Skeletal muscle satellite cell (primary cell): ENCODE data around the gene ADGRE3.

Experiments used
- H3K27me3 ChIP-seq: 2 replicates; pipeline ENCODE4 v1.7.0; 2013; ENCODE audit warnings: low read length; ENCODE audit not compliant: control insufficient read depth, insufficient read depth
- H3K36me3 ChIP-seq: 2 replicates; pipeline ENCODE4 v1.7.0; 2013; ENCODE audit warnings: mild to moderate bottlenecking, control low read depth, low read length; ENCODE audit not compliant: insufficient read depth
- H3K4me1 ChIP-seq: 2 replicates; pipeline ENCODE4 v1.7.0; 2013; ENCODE audit warnings: low read length; ENCODE audit not compliant: control insufficient read depth, insufficient read depth
- H3K4me2 ChIP-seq: 2 replicates; pipeline ENCODE4 v1.7.0; 2013; ENCODE audit warnings: mild to moderate bottlenecking, low read length
- H3K4me3 ChIP-seq: 2 replicates; pipeline ENCODE4 v1.7.0; 2013; ENCODE audit warnings: low read length
- H3K9ac ChIP-seq: 2 replicates; pipeline ENCODE4 v1.7.0; 2013; ENCODE audit warnings: mild to moderate bottlenecking, low read depth, low read length, moderate library complexity
- H3K9me3 ChIP-seq: replicated peaks from 2 replicates; pipeline ENCODE4 v1.7.0; 2013; ENCODE audit warnings: mild to moderate bottlenecking, control low read depth, low read length

Gene ADGRE3

DNA sequence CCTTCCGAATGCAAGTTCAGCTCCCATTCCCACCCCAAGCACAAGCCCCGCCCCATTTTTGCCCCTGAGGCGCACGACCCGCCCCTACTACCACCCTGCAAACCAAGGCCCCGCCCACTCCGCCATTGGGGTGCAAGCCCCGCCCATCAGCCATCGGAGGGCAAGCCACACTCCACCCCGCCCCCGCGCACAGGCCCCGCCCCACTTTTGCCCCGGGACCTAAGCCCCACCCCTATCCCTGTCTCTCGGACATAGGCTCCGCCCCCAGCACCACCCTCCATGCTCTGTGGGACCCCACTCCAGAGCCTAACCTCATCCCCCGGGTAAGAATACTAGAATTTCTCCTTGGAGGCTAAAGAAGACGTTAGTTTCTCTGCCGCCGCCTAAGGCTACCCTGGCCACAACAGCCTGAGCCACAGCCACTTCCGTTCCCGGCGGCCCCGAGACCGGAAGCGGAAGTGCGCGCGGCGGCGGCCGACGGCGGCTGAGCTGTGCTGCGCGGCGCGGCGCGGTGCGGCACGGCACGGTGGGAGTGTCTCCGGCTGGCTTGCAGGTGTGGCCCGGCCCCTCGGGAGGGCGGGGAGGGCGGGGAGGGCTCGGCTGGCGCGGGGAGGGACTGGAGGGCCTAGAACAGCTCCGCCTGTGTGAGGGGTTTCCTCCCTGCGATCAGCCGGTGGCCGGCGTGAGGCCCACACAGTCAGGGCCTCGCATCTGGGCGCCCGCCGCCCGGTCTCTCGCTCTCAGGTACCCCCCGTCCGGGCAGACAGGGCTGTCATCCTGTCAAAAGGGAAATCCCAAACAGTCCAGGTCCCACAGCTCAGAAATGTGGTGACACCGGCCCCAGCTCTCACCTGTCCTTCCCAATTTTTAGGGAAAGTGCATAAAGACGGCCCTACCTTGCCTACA lies 15.2 kb upstream of the ADGRE3 start, which contains the start of gene ZNF333:
Gene ZNF333 (plus strand): TSS at position 451 of the 906 bp plus-strand sequence. CDS start 3,444 bp downstream, outside the sequence.
- H3K4me2 ChIP-seq: peak within 1 kb of the TSS; percentile 98
- H3K4me1 ChIP-seq: no peaks in the 10 kb centered on the region
- no peaks in the 10 kb centered on the region for H3K9me3 ChIP-seq
- peaks cover 3% of the 10 kb centered on the region for H3K27me3 ChIP-seq
- H3K36me3 ChIP-seq: peaks cover 8% of the 10 kb centered on the region
- H3K9ac ChIP-seq: peak within 1 kb of the TSS; percentile 95
- H3K4me3 ChIP-seq: peak within 1 kb of the TSS; percentile 89

- Histone ChIP-seq H3K4me2 (no peak overlapping the region), H3K9ac (no peak overlapping the region), H3K36me3 (no peaks in the 10 kb centered on the region), H3K27me3 (peaks cover 3% of the 10 kb centered on the region), H3K4me3 (no peak overlapping the region), H3K9me3 (no peaks in the 10 kb centered on the region), H3K4me1 (no peaks in the 10 kb centered on the region)
Measured at GRCh38 chr19:14686411-14686810, 11.8 kb upstream of the ADGRE3 start.

DNA sequence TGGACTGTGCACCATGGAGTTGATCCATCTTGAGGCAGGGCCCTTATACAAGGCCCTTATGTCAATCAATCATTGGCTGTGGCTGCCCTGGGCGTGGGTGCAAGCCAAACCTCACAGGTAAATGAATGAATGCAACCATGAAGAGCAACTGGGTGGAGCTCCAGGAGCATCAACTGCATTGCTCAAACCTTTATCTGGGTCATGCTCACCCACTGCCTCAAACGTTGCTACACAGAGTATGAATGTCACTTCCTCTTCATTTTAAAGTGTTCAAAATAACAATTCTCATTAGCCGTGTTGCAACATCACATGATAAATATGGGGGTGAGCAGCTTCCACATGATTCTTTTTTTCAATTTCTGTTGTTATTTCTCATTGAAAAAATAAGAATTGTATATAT lies 8.8 kb upstream of the ADGRE3 start:
- Histone ChIP-seq H3K4me3 (no peak overlapping the region), H3K27me3 (peaks cover 3% of the 10 kb centered on the region), H3K4me2 (no peak overlapping the region), H3K36me3 (no peaks in the 10 kb centered on the region), H3K4me1 (no peaks in the 10 kb centered on the region), H3K9me3 (no peaks in the 10 kb centered on the region), H3K9ac (no peak overlapping the region)

GRCh38 chr19:14682084-14682483 lies 7.4 kb upstream of the ADGRE3 start:
- H3K9me3 ChIP-seq: no peaks in the 10 kb centered on the region
- H3K9ac ChIP-seq: no peak overlapping the region
- H3K4me1 ChIP-seq: no peaks in the 10 kb centered on the region
- H3K4me2 ChIP-seq: no peak overlapping the region
- no peak overlapping the region for H3K4me3 ChIP-seq
- H3K27me3 ChIP-seq: peaks cover 3% of the 10 kb centered on the region
- no peaks in the 10 kb centered on the region for H3K36me3 ChIP-seq

- no peaks in the 10 kb centered on the region for H3K4me1 ChIP-seq
- H3K27me3 ChIP-seq: no peaks in the 10 kb centered on the region
- no peaks in the 10 kb centered on the region for H3K36me3 ChIP-seq
- no peaks in the 10 kb centered on the region for H3K9me3 ChIP-seq
- H3K4me2 ChIP-seq: no peak overlapping the region
- no peak overlapping the region for H3K9ac ChIP-seq
- H3K4me3 ChIP-seq: no peak overlapping the region
Measured at GRCh38 chr19:14678199-14678598, 3.6 kb upstream of the ADGRE3 start.

DNA sequence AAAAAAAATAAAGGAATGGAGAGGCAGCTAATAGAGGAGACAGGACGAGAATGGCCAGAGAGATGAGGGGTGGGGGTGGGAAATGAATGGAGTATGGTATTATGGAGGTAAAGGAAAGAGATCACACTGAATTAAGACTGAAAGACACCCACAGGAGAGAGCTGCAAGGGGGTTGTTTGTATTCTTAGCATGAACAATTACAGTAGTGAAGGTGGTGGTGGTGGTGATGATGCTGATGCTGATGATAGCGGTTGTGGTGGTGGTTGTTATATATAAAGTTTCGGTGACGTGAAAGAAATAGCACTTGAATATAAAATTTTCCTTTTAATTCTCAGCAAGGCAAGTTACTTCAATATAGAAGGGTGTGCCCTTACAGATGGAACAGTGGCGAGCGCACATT lies 2.8 kb upstream of the ADGRE3 start:
- H3K4me1 ChIP-seq: no peaks in the 10 kb centered on the region

DNA sequence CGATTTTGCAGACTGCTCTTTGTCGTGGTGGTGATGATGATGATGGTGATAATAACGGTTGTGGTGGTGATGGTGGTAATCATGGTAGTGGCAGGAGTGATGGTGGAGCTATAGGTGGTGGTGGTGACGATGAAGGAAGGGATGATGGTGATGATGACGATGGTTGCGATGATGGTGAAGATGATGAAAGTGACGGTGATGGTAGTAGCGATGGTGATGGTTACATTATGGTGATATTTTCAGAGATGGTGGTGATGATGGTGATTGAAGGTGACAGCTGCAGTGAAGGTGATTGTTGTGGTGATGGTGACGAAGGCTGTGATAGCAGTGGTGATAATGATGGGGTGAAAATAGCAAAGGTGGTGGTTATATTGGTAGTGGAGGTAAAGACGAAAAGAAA lies 2.1 kb upstream of the ADGRE3 start:
- no peaks in the 10 kb centered on the region for H3K36me3 ChIP-seq
- no peak overlapping the region for H3K4me3 ChIP-seq
- no peak overlapping the region for H3K4me2 ChIP-seq
- H3K4me1 ChIP-seq: no peaks in the 10 kb centered on the region
- no peaks in the 10 kb centered on the region for H3K9me3 ChIP-seq
- no peaks in the 10 kb centered on the region for H3K27me3 ChIP-seq
- no peak overlapping the region for H3K9ac ChIP-seq

More for the DNA sequence above, 2.8 kb upstream of the ADGRE3 start:
- H3K36me3 ChIP-seq: no peaks in the 10 kb centered on the region
- H3K9me3 ChIP-seq: no peaks in the 10 kb centered on the region
- no peak overlapping the region for H3K4me2 ChIP-seq
- no peaks in the 10 kb centered on the region for H3K27me3 ChIP-seq
- H3K4me3 ChIP-seq: no peak overlapping the region
- H3K9ac ChIP-seq: no peak overlapping the region

DNA sequence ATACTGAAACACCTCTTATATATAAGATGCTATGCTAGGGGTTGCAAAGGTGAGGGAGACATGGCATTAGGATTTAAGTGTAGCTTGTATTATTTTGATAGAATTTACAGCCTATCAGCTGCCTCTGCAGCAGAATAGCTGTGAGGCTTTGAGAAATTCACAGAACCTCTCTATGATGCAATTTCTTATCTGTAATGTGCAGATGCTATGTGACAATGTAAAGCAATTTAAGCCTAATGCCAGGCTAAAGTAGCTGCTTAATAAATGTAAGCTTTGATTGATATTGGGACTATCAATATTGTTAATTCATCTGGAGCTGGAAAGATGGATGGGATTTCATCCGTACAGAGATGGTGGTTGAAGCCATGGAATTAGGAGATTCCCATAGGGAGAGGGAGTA lies 1.6 kb downstream of the ADGRE3 start:
- Histone ChIP-seq H3K36me3 (no peaks in the 10 kb centered on the region), H3K9ac (no peak overlapping the region), H3K4me3 (no peak overlapping the region), H3K27me3 (no peaks in the 10 kb centered on the region), H3K4me2 (no peak overlapping the region), H3K9me3 (no peaks in the 10 kb centered on the region), H3K4me1 (no peaks in the 10 kb centered on the region)

DNA sequence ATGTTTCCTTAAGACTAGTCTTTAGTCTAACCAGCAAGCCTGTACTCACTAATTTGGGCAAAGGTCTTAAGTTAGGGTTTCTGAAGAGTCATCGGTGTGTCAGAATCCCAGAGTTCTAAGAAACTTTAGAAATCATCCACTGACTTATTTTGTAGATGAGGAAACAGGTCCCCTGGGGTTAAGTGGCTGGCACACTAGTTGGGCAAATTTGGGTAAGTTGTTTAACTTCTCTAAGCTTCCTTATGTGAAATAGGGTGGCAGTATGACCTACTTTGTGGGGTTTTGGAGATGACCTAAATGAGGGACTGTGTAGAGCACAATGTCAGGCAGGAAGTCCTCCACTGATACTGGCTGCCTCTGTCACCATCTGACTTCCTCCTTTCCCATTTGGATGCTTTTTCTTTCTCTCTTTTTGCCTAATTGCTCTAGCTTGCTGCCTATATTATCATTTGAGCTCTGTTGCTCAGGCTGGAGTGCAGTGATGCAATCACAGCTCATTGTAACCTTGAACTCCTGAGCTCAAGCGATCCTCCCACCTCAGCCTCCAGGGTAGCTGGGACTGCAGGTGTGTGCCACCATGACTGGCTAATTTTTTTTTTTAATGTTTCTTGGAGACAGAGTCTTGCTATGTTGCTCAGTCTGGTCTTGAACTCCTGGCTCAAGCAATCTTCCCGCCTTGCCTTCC lies 2.3 kb downstream of the ADGRE3 start:
- Histone ChIP-seq H3K4me1 (no peaks in the 10 kb centered on the region), H3K27me3 (no peaks in the 10 kb centered on the region), H3K9me3 (no peaks in the 10 kb centered on the region), H3K9ac (no peak overlapping the region), H3K4me2 (no peak overlapping the region), H3K36me3 (no peaks in the 10 kb centered on the region), H3K4me3 (no peak overlapping the region)

DNA sequence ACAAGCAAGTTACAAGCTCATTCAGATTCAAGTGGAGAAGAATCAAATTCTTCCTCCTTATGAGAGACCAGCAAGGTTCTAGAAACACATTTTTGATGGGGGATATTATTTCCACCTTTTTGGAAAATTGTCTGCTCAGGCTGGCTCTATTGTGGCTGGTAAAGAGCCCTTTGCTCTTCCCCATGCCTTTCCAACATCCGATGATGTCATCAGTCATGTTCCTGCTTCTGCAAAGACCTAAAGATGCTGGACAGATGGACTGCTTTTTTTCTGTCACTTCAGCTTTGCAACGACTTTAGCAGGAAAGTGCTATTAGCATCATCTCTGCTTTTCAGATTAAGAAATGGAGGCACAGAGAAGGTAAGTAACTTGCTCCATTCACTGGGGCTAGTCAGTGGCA lies 4.2 kb downstream of the ADGRE3 start:
- H3K9ac ChIP-seq: no peak overlapping the region
- H3K9me3 ChIP-seq: no peaks in the 10 kb centered on the region
- H3K4me1 ChIP-seq: no peaks in the 10 kb centered on the region
- H3K4me3 ChIP-seq: no peak overlapping the region
- H3K4me2 ChIP-seq: no peak overlapping the region
- no peaks in the 10 kb centered on the region for H3K36me3 ChIP-seq
- H3K27me3 ChIP-seq: no peaks in the 10 kb centered on the region

GRCh38 chr19:14669940-14670339 lies 4.7 kb downstream of the ADGRE3 start:
- Histone ChIP-seq H3K9ac (no peak overlapping the region), H3K9me3 (no peaks in the 10 kb centered on the region), H3K4me1 (no peaks in the 10 kb centered on the region), H3K4me3 (no peak overlapping the region), H3K27me3 (no peaks in the 10 kb centered on the region), H3K4me2 (no peak overlapping the region), H3K36me3 (no peaks in the 10 kb centered on the region)
